SK-N-SH (cell line): ENCODE measurements around the gene HAUS7. TPM values are rescaled to one million over a fixed set of nuclear protein-coding genes. Genes with fewer than 3 reads are reported as not detected.

Experiments used
- CTCF ChIA-PET: fragments of 300-600, 350-600 bp; formaldehyde crosslinking; extraction: SDS; loops from one replicate; lab custom pipeline; 2021; lab: Yijun Ruan, JAX
- POLR2A ChIA-PET: fragments of 350-600 bp; sonication (Branson Sonifier 250); formaldehyde crosslinking; extraction: SDS; loops from one replicate; lab custom pipeline; 2020; ENCODE audit warnings: antibody characterized with exemption, inconsistent platforms; lab: Yijun Ruan, JAX
- DNase-seq: peaks from one replicate; pipeline ENCODE4 v3.0.0; 2012
- H2AFZ ChIP-seq: fragments of 200-600 bp; sonication (generic); 2 replicates; pipeline ENCODE4 v1.8.1; 2016; ENCODE audit warnings: antibody characterized with exemption, mild to moderate bottlenecking, low read depth
- H3F3A ChIP-seq: fragments of 200-600 bp; sonication (generic); replicated peaks from 2 replicates; pipeline ENCODE3; 2016; ENCODE audit warnings: antibody characterized with exemption, mild to moderate bottlenecking; ENCODE audit not compliant: insufficient read depth
- H3K27ac ChIP-seq, 2 experiments: fragments of 200-500 bp in 1 of 2; fragments of 200-600 bp in 1 of 2; sonication (Bioruptor generic) in 1 of 2; sonication (generic), shearing (Covaris generic) in 1 of 2; 2 replicates each; pipeline versions ENCODE4 v1.5.1 to v1.6.1; 2014 to 2016; ENCODE audit warnings: low read depth in 2 of 2, inconsistent platforms in 1 of 2, low read length in 1 of 2, mild to moderate bottlenecking in 1 of 2, mixed read lengths in 1 of 2
- H3K27me3 ChIP-seq: fragments of 200-600 bp; sonication (generic), shearing (Covaris generic); 2 replicates; pipeline ENCODE4 v1.6.1; 2016; ENCODE audit warnings: mixed run types; ENCODE audit not compliant: insufficient read depth
- H3K36me3 ChIP-seq, 2 experiments: fragments of 200-500 bp in 1 of 2; fragments of 200-600 bp in 1 of 2; sonication (Bioruptor generic) in 1 of 2; sonication (generic) in 1 of 2; replicated peaks in 1 of 2; 2 replicates each; pipeline versions ENCODE3 to v1.5.1; 2014 to 2016; ENCODE audit warnings: low read length in 1 of 2, mild to moderate bottlenecking in 1 of 2; ENCODE audit not compliant: insufficient read depth in 2 of 2, control insufficient read depth in 1 of 2
- H3K4me1 ChIP-seq, 2 experiments: fragments of 200-500 bp in 1 of 2; fragments of 200-600 bp in 1 of 2; sonication (Bioruptor generic) in 1 of 2; sonication (generic), shearing (Covaris generic) in 1 of 2; 2 replicates each; pipeline versions ENCODE4 v1.5.1 to v1.6.1; 2014 to 2016; ENCODE audit warnings: low read depth in 1 of 2, low read length in 1 of 2, mixed run types in 1 of 2; ENCODE audit not compliant: insufficient read depth in 2 of 2, control insufficient read depth in 1 of 2
- H3K4me2 ChIP-seq: fragments of 200-600 bp; sonication (generic), shearing (Covaris generic); 2 replicates; pipeline ENCODE4 v1.6.1; 2017; ENCODE audit warnings: mixed run types
- H3K4me3 ChIP-seq, 2 experiments: fragments of 200-500 bp in 1 of 2; fragments of 200-600 bp in 1 of 2; sonication (Bioruptor generic) in 1 of 2; sonication (generic), shearing (Covaris generic) in 1 of 2; 2 replicates each; pipeline versions ENCODE4 v1.5.1 to v1.8.1; 2014 to 2016; ENCODE audit warnings: low read depth in 2 of 2, inconsistent platforms in 1 of 2, low read length in 1 of 2, mild to moderate bottlenecking in 1 of 2, mixed read lengths in 1 of 2, moderate library complexity in 1 of 2
- H3K79me2 ChIP-seq: fragments of 200-600 bp; sonication (generic); 2 replicates; pipeline ENCODE4 v1.8.1; 2017; ENCODE audit warnings: mild to moderate bottlenecking; ENCODE audit not compliant: insufficient read depth
- H3K9ac ChIP-seq: fragments of 200-600 bp; sonication (generic); 2 replicates; pipeline ENCODE4 v1.6.1; 2017; ENCODE audit warnings: mixed run types
- H3K9me2 ChIP-seq: fragments of 200-600 bp; sonication (generic); 2 replicates; pipeline ENCODE4 v1.6.1; 2017; ENCODE audit warnings: mixed run types
- H3K9me3 ChIP-seq: fragments of 200-600 bp; sonication (generic); 2 replicates; pipeline ENCODE4 v1.6.1; 2017; ENCODE audit warnings: mixed run types, mild to moderate bottlenecking, moderate library complexity
- H4K20me1 ChIP-seq: fragments of 200-600 bp; sonication (generic); 2 replicates; pipeline ENCODE4 v1.6.1; 2017; ENCODE audit warnings: mild to moderate bottlenecking, mixed run types; ENCODE audit not compliant: insufficient read depth
- CHD2 ChIP-seq: fragments of 150-350 bp; IDR thresholded peaks from 2 replicates; pipeline ENCODE4 v1.6.1; 2018; ENCODE audit warnings: low read length; ENCODE audit not compliant: partially characterized antibody
- ELF1 ChIP-seq: IDR thresholded peaks from 2 replicates; pipeline ENCODE4 v1.4.0; 2012
- EZH2phosphoT487 ChIP-seq: fragments of 200-600 bp; sonication (generic); IDR thresholded peaks from 2 replicates; pipeline ENCODE4 v1.6.1; 2017; ENCODE audit warnings: low read depth, mixed run types, mild to moderate bottlenecking, antibody characterized with exemption, moderate library complexity, borderline replicate concordance
- FOXJ3 ChIP-seq: sonication (generic); formaldehyde crosslinking; IDR thresholded peaks from 2 replicates; pipeline ENCODE4 v1.5.1; 2020; ENCODE audit warnings: mild to moderate bottlenecking, missing genetic modification reagents
- GATA2 ChIP-seq: sonication (generic); formaldehyde crosslinking; IDR thresholded peaks from 2 replicates; pipeline ENCODE4 v1.5.0; 2020; ENCODE audit warnings: mild to moderate bottlenecking, missing genetic modification reagents
- JUND ChIP-seq: IDR thresholded peaks from 2 replicates; pipeline ENCODE4 v1.4.0; 2012
- MXI1 ChIP-seq: IDR thresholded peaks from 2 replicates; pipeline ENCODE4 v1.6.1; 2012; ENCODE audit warnings: mild to moderate bottlenecking, low read depth, low read length, improper control_type of control experiment
- NFIC ChIP-seq: IDR thresholded peaks from 2 replicates; pipeline ENCODE4 v1.4.0; 2012; ENCODE audit warnings: borderline replicate concordance
- POLR2AphosphoS5 ChIP-seq: IDR thresholded peaks from 2 replicates; pipeline ENCODE4 v1.6.1; 2012; ENCODE audit warnings: low read depth, low read length
- RFX5 ChIP-seq: IDR thresholded peaks from 2 replicates; pipeline ENCODE4 v1.6.1; 2012; ENCODE audit warnings: mild to moderate bottlenecking, improper control_type of control experiment, low read length
- SMC3 ChIP-seq: IDR thresholded peaks from 2 replicates; pipeline ENCODE4 v1.6.1; 2012; ENCODE audit warnings: low read depth, low read length, improper control_type of control experiment
- TAF1 ChIP-seq: IDR thresholded peaks from 2 replicates; pipeline ENCODE4 v1.6.1; 2012; ENCODE audit warnings: low read depth, mild to moderate bottlenecking, low read length, moderate library complexity, borderline replicate concordance
- TCF12 ChIP-seq: IDR thresholded peaks from 2 replicates; pipeline ENCODE4 v1.4.0; 2012
- TEAD4 ChIP-seq: IDR thresholded peaks from 2 replicates; pipeline ENCODE4 v1.4.0; 2012; ENCODE audit warnings: mild to moderate bottlenecking, borderline replicate concordance; ENCODE audit not compliant: insufficient read depth
- WGBS: methylation state at CpG from one replicate; pipeline ENCODE4 v1.1.6; 2017; ENCODE audit warnings: low lambda C conversion rate; 5-methylcytosine and 5-hydroxymethylcytosine counted together
- polyA plus RNA-seq, 3 experiments: library from polyadenylated mRNA; depleted of rRNA; stranded (reverse); fragments of >200 nt; gene quantifications; 2 replicates each; pipeline ENCODE4 v1.2.3, GENCODE V29; 2012
- TF ChIP-seq, protein P1 (sequence below): IDR thresholded peaks from 2 replicates; pipeline ENCODE4; 2012
- TF ChIP-seq, protein P2 (sequence below): fragments of 150-350 bp; IDR thresholded peaks from 2 replicates; pipeline ENCODE4 v1.6.1; 2016; ENCODE audit warnings: mild to moderate bottlenecking, low read depth, low read length
- TF ChIP-seq, protein P3 (sequence below): fragments of 150-350 bp; IDR thresholded peaks from 2 replicates; pipeline ENCODE4 v1.6.1; 2017; ENCODE audit warnings: antibody characterized with exemption, low read length, low read depth, borderline replicate concordance
- TF ChIP-seq, protein P4 (sequence below): fragments of 200-600 bp; sonication (generic); IDR thresholded peaks from 2 replicates; pipeline ENCODE4 v1.6.1; 2017; ENCODE audit warnings: antibody characterized with exemption, mild to moderate bottlenecking, moderate library complexity
- TF ChIP-seq, protein P5 (sequence below): IDR thresholded peaks from 2 replicates; pipeline ENCODE4 v1.4.0; 2012; ENCODE audit warnings: low read depth

The HAUS7 gene
- polyA plus RNA-seq, 1 of the 3 experiments (the other 2 are of a cell fraction), result 39.7 TPM

DNA sequence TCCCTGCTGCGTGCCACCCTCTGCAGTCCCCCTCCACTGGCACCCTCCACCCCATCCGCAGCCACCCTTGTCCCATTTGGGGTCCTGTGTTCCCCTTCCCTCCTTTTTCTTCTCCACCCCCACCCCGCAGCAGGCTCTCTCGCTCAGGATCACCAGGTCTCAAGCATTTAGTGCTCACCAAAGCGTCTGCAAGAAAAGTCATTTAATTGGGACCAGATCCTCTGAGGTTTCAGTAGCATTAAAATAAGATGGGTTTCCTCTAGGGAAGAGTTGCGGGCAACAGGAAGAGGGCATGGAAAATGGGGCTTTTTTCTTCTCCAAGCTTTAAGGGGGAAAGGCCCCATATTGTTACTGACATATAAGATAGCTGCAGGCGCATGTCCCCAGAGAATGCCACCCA lies 4.9 kb upstream of the HAUS7 start:
- H3K9ac ChIP-seq, result no peak overlapping the region
- H3K27me3 ChIP-seq, result no peaks in the 10 kb centered on the region
- no peak overlapping the region for H2AFZ ChIP-seq
- H3K4me2 ChIP-seq, result peak overlapping the region; percentile 19; the same call in 1 of the 2 replicates
- POLR2A ChIA-PET, result no interaction called here
- DNase-seq, result no peak
- no peaks in the 10 kb centered on the region for H3K9me3 ChIP-seq
- CTCF ChIA-PET, result interaction anchor here (1.4 to 11.6 kb wide), 2 partner anchors 14 to 33 kb away, joined by 5 to 203 read pairs; no protein-coding TSS in a partner anchor
- TF ChIP-seq MXI1 (no peak), POLR2AphosphoS5 (no peak), TAF1 (no peak), EZH2phosphoT487 (no peak), JUND (no peak), CHD2 (no peak), SMC3 (no peak), GATA2 (CRISPR knock-in tag) (no peak), TCF12 (no peak), FOXJ3 (CRISPR knock-in tag) (no peak), TEAD4 (no peak), ELF1 (no peak)
- TF ChIP-seq, protein P1, sequence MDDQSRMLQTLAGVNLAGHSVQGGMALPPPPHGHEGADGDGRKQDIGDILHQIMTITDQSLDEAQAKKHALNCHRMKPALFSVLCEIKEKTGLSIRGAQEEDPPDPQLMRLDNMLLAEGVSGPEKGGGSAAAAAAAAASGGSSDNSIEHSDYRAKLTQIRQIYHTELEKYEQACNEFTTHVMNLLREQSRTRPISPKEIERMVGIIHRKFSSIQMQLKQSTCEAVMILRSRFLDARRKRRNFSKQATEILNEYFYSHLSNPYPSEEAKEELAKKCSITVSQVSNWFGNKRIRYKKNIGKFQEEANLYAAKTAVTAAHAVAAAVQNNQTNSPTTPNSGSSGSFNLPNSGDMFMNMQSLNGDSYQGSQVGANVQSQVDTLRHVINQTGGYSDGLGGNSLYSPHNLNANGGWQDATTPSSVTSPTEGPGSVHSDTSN, result no peak
- TF ChIP-seq, protein P2, sequence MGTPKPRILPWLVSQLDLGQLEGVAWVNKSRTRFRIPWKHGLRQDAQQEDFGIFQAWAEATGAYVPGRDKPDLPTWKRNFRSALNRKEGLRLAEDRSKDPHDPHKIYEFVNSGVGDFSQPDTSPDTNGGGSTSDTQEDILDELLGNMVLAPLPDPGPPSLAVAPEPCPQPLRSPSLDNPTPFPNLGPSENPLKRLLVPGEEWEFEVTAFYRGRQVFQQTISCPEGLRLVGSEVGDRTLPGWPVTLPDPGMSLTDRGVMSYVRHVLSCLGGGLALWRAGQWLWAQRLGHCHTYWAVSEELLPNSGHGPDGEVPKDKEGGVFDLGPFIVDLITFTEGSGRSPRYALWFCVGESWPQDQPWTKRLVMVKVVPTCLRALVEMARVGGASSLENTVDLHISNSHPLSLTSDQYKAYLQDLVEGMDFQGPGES, result no peak
- TF ChIP-seq, protein P3, sequence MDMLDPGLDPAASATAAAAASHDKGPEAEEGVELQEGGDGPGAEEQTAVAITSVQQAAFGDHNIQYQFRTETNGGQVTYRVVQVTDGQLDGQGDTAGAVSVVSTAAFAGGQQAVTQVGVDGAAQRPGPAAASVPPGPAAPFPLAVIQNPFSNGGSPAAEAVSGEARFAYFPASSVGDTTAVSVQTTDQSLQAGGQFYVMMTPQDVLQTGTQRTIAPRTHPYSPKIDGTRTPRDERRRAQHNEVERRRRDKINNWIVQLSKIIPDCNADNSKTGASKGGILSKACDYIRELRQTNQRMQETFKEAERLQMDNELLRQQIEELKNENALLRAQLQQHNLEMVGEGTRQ, result no peak
- H3K27ac ChIP-seq, result peak overlapping the region; percentile 72 to 94; a peak in 3 of 4 replicates
- no peaks in the 10 kb centered on the region for H3F3A ChIP-seq
- H3K9me2 ChIP-seq, result no peaks in the 10 kb centered on the region
- no peak overlapping the region for H3K4me3 ChIP-seq
- no peaks in the 10 kb centered on the region for H3K36me3 ChIP-seq
- no peaks in the 10 kb centered on the region for H4K20me1 ChIP-seq
- no peaks in the 10 kb centered on the region for H3K79me2 ChIP-seq
- 70% methylated on average over 7 of the region's 7 CpGs for WGBS
- H3K4me1 ChIP-seq, result peaks cover 21 to 37% of the 10 kb centered on the region in 2 experiments; a peak in 3 of 4 replicates

DNA sequence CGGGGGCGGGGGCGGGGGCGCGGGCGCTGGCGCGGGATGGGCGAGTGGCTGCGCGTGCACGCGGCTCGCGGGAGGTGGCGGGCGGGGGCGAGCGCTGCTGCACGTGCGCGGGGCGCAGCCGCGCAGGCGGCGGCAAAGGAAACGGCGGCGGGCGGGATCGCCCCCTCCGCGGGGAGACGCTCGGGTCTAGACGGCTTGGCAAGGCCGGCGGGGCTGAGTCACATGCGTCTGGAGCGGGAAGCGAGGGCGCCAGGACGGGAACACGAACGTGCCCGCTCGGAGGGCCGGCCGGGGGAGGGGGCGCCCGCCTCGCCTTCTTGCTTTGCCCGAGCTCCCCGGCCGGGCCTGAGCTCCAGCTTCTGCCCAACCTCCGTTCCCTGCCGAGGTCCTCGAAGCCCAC lies 4.3 kb upstream of the HAUS7 start:
- no peak overlapping the region for H3K9ac ChIP-seq
- WGBS, result 85% methylated on average over 25 of the region's 59 CpGs

More for the DNA sequence above, 4.3 kb upstream of the HAUS7 start:
- Histone ChIP-seq H4K20me1 (no peaks in the 10 kb centered on the region), H3K4me3 (no peak overlapping the region), H2AFZ (no peak overlapping the region), H3K79me2 (peaks cover 3% of the 10 kb centered on the region; the same call in 1 of the 2 replicates), H3K27ac (peak overlapping the region in 1 of 2 experiments; percentile 58; a peak in 1 of 4 replicates), H3K36me3 (no peaks in the 10 kb centered on the region), H3K27me3 (no peaks in the 10 kb centered on the region), H3K4me1 (peaks cover 21 to 34% of the 10 kb centered on the region in 2 experiments; a peak in 3 of 4 replicates), H3F3A (no peaks in the 10 kb centered on the region), H3K9me3 (no peaks in the 10 kb centered on the region), H3K4me2 (peak overlapping the region; percentile 19; the same call in 1 of the 2 replicates), H3K9me2 (no peaks in the 10 kb centered on the region)
- ChIA-PET POLR2A (no interaction called here), CTCF (interaction anchor here (1.0 to 11.6 kb wide), 3 partner anchors 13 to 194 kb away, joined by 3 to 203 read pairs (median 5); no protein-coding TSS in a partner anchor)
- TF ChIP-seq NFIC, result peak; percentile 19; the same call in 1 of the 2 replicates
- TF ChIP-seq, protein P4, sequence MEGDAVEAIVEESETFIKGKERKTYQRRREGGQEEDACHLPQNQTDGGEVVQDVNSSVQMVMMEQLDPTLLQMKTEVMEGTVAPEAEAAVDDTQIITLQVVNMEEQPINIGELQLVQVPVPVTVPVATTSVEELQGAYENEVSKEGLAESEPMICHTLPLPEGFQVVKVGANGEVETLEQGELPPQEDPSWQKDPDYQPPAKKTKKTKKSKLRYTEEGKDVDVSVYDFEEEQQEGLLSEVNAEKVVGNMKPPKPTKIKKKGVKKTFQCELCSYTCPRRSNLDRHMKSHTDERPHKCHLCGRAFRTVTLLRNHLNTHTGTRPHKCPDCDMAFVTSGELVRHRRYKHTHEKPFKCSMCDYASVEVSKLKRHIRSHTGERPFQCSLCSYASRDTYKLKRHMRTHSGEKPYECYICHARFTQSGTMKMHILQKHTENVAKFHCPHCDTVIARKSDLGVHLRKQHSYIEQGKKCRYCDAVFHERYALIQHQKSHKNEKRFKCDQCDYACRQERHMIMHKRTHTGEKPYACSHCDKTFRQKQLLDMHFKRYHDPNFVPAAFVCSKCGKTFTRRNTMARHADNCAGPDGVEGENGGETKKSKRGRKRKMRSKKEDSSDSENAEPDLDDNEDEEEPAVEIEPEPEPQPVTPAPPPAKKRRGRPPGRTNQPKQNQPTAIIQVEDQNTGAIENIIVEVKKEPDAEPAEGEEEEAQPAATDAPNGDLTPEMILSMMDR, result no peak
- TF ChIP-seq RFX5, result no peak
- TF ChIP-seq, protein P1, result no peak
- TF ChIP-seq, protein P5, sequence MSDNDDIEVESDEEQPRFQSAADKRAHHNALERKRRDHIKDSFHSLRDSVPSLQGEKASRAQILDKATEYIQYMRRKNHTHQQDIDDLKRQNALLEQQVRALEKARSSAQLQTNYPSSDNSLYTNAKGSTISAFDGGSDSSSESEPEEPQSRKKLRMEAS, result peak; percentile 72; the same call in 1 of the 2 replicates
- DNase-seq, result no peak
